ENCODE results near the gene CRB3. TPM values are rescaled to one million over a fixed set of nuclear protein-coding genes. Genes with fewer than 3 reads are reported as not detected.
"Not testable (repeated sequence)": the region's sequence is repeated elsewhere in the genome, so short reads cannot be mapped to it uniquely, and the experiment has no call there.

Gene CRB3
- total RNA-seq, 1 donor from 2014 or later: 0.39 TPM

- intact Hi-C loops (cut with micrococcal nuclease): no loop called here
- no peak for DNase-seq (ENCODE audit: low spot score)
Observed at GRCh38 chr19:6495947-6496346, 31.9 kb downstream of the CRB3 start.

GRCh38 chr19:6498294-6499036 lies 34.4 kb downstream of the CRB3 start:
- Mint-ChIP-seq H3K27ac (no peak overlapping the region), H3K4me1 (ENCODE audit: low read depth) (peaks cover 11% of the 10 kb centered on the region), H3K27me3 (ENCODE audit: insufficient read depth) (peaks cover 18% of the 10 kb centered on the region), H3K4me3 (no peak overlapping the region), H3K36me3 (ENCODE audit: low read depth) (no peaks in the 10 kb centered on the region), H3K9me3 (no peaks in the 10 kb centered on the region)
- intact Hi-C loops (cut with micrococcal nuclease): no loop called here
- no peak for DNase-seq (ENCODE audit: low spot score)

More at GRCh38 chr19:6495947-6496346, 31.9 kb downstream of the CRB3 start:
- peaks cover 9% of the 10 kb centered on the region for H3K9me3 Mint-ChIP-seq
- H3K27me3 Mint-ChIP-seq (ENCODE audit: insufficient read depth): peaks cover 9% of the 10 kb centered on the region
- H3K4me3 Mint-ChIP-seq: no peak overlapping the region
- H3K4me1 Mint-ChIP-seq (ENCODE audit: low read depth): peaks cover 11% of the 10 kb centered on the region
- no peaks in the 10 kb centered on the region for H3K36me3 Mint-ChIP-seq (ENCODE audit: low read depth)
- no peak overlapping the region for H3K27ac Mint-ChIP-seq

GRCh38 chr19:6499052-6499790 lies 35.1 kb downstream of the CRB3 start:
- Mint-ChIP-seq H3K4me1 (ENCODE audit: low read depth) (peaks cover 11% of the 10 kb centered on the region), H3K4me3 (no peak overlapping the region), H3K27ac (no peak overlapping the region), H3K9me3 (no peaks in the 10 kb centered on the region), H3K27me3 (ENCODE audit: insufficient read depth) (peaks cover 18% of the 10 kb centered on the region), H3K36me3 (ENCODE audit: low read depth) (no peaks in the 10 kb centered on the region)
- intact Hi-C loops (cut with micrococcal nuclease): no loop called here
- DNase-seq (ENCODE audit: low spot score): no peak

GRCh38 chr19:6500837-6501739 lies 37.0 kb downstream of the CRB3 start:
- no peak overlapping the region for H3K27ac Mint-ChIP-seq

GRCh38 chr19:6501740-6502648 lies 37.9 kb downstream of the CRB3 start, which contains the start of gene TUBB4A:
TUBB4A (minus strand) TSS chr19:6502309; CDS start chr19:6502212, 97 bp downstream.
- peaks cover 21% of the 10 kb centered on the region for H3K4me1 Mint-ChIP-seq (ENCODE audit: low read depth)
- H3K27me3 Mint-ChIP-seq (ENCODE audit: insufficient read depth): peaks cover 18% of the 10 kb centered on the region
- DNase-seq (ENCODE audit: low spot score): peak; percentile 31
- no peaks in the 10 kb centered on the region for H3K9me3 Mint-ChIP-seq
- H3K36me3 Mint-ChIP-seq (ENCODE audit: low read depth): no peaks in the 10 kb centered on the region
- H3K27ac Mint-ChIP-seq: no peak within 1 kb of the TSS
- H3K4me3 Mint-ChIP-seq: peak within 1 kb of the TSS; percentile 82
- intact Hi-C loops (cut with micrococcal nuclease): loop anchor here (1.0 kb wide), 2 partner anchors 14 to 42 kb away; no protein-coding TSS in a partner anchor

More at GRCh38 chr19:6500837-6501739, 37.0 kb downstream of the CRB3 start:
- H3K9me3 Mint-ChIP-seq: no peaks in the 10 kb centered on the region
- intact Hi-C loops (cut with micrococcal nuclease): no loop called here
- H3K27me3 Mint-ChIP-seq (ENCODE audit: insufficient read depth): peaks cover 18% of the 10 kb centered on the region
- H3K4me1 Mint-ChIP-seq (ENCODE audit: low read depth): peaks cover 21% of the 10 kb centered on the region
- no peak for DNase-seq (ENCODE audit: low spot score)
- H3K4me3 Mint-ChIP-seq: peak overlapping the region; percentile 82
- H3K36me3 Mint-ChIP-seq (ENCODE audit: low read depth): no peaks in the 10 kb centered on the region

GRCh38 chr19:6503407-6504201 lies 39.5 kb downstream of the CRB3 start:
- Mint-ChIP-seq H3K27me3 (ENCODE audit: insufficient read depth) (peaks cover 18% of the 10 kb centered on the region), H3K4me1 (ENCODE audit: low read depth) (peaks cover 18% of the 10 kb centered on the region), H3K9me3 (no peaks in the 10 kb centered on the region), H3K4me3 (peak overlapping the region; percentile 66), H3K27ac (no peak overlapping the region), H3K36me3 (ENCODE audit: low read depth) (no peaks in the 10 kb centered on the region)
- DNase-seq (ENCODE audit: low spot score): no peak
- intact Hi-C loops (cut with micrococcal nuclease): loop anchor here (1.0 to 2.0 kb wide), 5 partner anchors 23 to 223 kb away; partner anchors contain the start of genes DENND1C and GTF2F1

GRCh38 chr19:6508028-6508771 lies 44.1 kb downstream of the CRB3 start:
- DNase-seq (ENCODE audit: low spot score); intact Hi-C loops (cut with micrococcal nuclease); H3K36me3 Mint-ChIP-seq (ENCODE audit: low read depth); H3K27me3 Mint-ChIP-seq (ENCODE audit: insufficient read depth); H3K4me3 Mint-ChIP-seq; H3K4me1 Mint-ChIP-seq (ENCODE audit: low read depth); H3K9me3 Mint-ChIP-seq; H3K27ac Mint-ChIP-seq: not testable (repeated sequence)

- Mint-ChIP-seq H3K27ac (no peak overlapping the region), H3K27me3 (ENCODE audit: insufficient read depth) (no peaks in the 10 kb centered on the region), H3K9me3 (no peaks in the 10 kb centered on the region), H3K36me3 (ENCODE audit: low read depth) (no peaks in the 10 kb centered on the region), H3K4me3 (no peak overlapping the region), H3K4me1 (ENCODE audit: low read depth) (peaks cover 10% of the 10 kb centered on the region)
- intact Hi-C loops (cut with micrococcal nuclease): no loop called here
- DNase-seq (ENCODE audit: low spot score): no peak
Observed at GRCh38 chr19:6509118-6509971, 45.3 kb downstream of the CRB3 start.

GRCh38 chr19:6510618-6511017 lies 46.5 kb downstream of the CRB3 start:
- H3K27ac Mint-ChIP-seq: no peak overlapping the region
- H3K36me3 Mint-ChIP-seq (ENCODE audit: low read depth): no peaks in the 10 kb centered on the region
- DNase-seq (ENCODE audit: low spot score): no peak
- no peaks in the 10 kb centered on the region for H3K27me3 Mint-ChIP-seq (ENCODE audit: insufficient read depth)
- H3K4me3 Mint-ChIP-seq: no peak overlapping the region
- H3K4me1 Mint-ChIP-seq (ENCODE audit: low read depth): no peaks in the 10 kb centered on the region
- intact Hi-C loops (cut with micrococcal nuclease): no loop called here
- no peaks in the 10 kb centered on the region for H3K9me3 Mint-ChIP-seq

GRCh38 chr19:6514089-6514488 lies 50.0 kb downstream of the CRB3 start:
- H3K27ac Mint-ChIP-seq: no peak overlapping the region
- intact Hi-C loops (cut with micrococcal nuclease): no loop called here
- no peaks in the 10 kb centered on the region for H3K9me3 Mint-ChIP-seq
- H3K36me3 Mint-ChIP-seq (ENCODE audit: low read depth): no peaks in the 10 kb centered on the region
- no peak overlapping the region for H3K4me3 Mint-ChIP-seq
- H3K4me1 Mint-ChIP-seq (ENCODE audit: low read depth): peaks cover 29% of the 10 kb centered on the region
- no peaks in the 10 kb centered on the region for H3K27me3 Mint-ChIP-seq (ENCODE audit: insufficient read depth)
- no peak for DNase-seq (ENCODE audit: low spot score)
